H1 (cell line): ENCODE results near the gene HFE. TPM values are rescaled to one million over a fixed set of nuclear protein-coding genes. Genes with fewer than 3 reads are reported as not detected.

Source experiments
- CTCF ChIA-PET: fragments of 300-600 bp; sonication (Branson Sonifier 250); formaldehyde crosslinking; loops from one replicate; lab custom pipeline; 2021; ENCODE audit not compliant: partially characterized antibody; lab: Charles Lee
- POLR2A ChIA-PET: fragments of 300-600 bp; sonication (Branson Sonifier 250); formaldehyde crosslinking; loops from one replicate; lab custom pipeline; 2021; ENCODE audit warnings: inconsistent platforms; ENCODE audit not compliant: partially characterized antibody; lab: Charles Lee
- DNase-seq, 2 experiments: peaks; one replicate each; pipeline versions ENCODE4 v3.0.0 to v3.0.0-alpha.2; 2010 to 2022; ENCODE audit warnings: low spot score in 2 of 2, low read depth in 1 of 2, mixed read lengths in 1 of 2
- FAIRE-seq: peaks from 2 replicates; lab custom pipeline; 2011; peaks lifted over from hg19 to GRCh38; lab: Jason Lieb, UNC
- H2AFZ ChIP-seq: 2 replicates; pipeline ENCODE4 v1.8.1; 2012; ENCODE audit warnings: low read length, inconsistent platforms
- H2AK5ac ChIP-seq: 2 replicates; pipeline ENCODE4 v1.6.1; 2013; ENCODE audit warnings: low read depth, low read length
- H2BK120ac ChIP-seq: replicated peaks from 2 replicates; pipeline ENCODE3; 2013; ENCODE audit warnings: low read depth, low read length, inconsistent platforms
- H2BK12ac ChIP-seq: 2 replicates; pipeline ENCODE4 v1.6.1; 2013; ENCODE audit warnings: low read depth, low read length
- H2BK15ac ChIP-seq: 2 replicates; pipeline ENCODE4 v1.6.1; 2013; ENCODE audit warnings: low read length
- H2BK20ac ChIP-seq: 2 replicates; pipeline ENCODE4 v1.6.1; 2013; ENCODE audit warnings: low read length
- H2BK5ac ChIP-seq: 2 replicates; pipeline ENCODE4 v1.6.1; 2013; ENCODE audit warnings: low read depth, low read length
- H3K14ac ChIP-seq: 2 replicates; pipeline ENCODE4 v1.6.1; 2013; ENCODE audit warnings: inconsistent platforms; ENCODE audit not compliant: insufficient read length
- H3K18ac ChIP-seq: 2 replicates; pipeline ENCODE4 v1.6.1; 2013; ENCODE audit warnings: low read length; ENCODE audit errors: extremely low read depth
- H3K23ac ChIP-seq: 2 replicates; pipeline ENCODE4 v1.6.1; 2013; ENCODE audit warnings: inconsistent platforms; ENCODE audit not compliant: insufficient read length
- H3K23me2 ChIP-seq: 2 replicates; pipeline ENCODE4 v1.6.1; 2013; ENCODE audit warnings: low read depth, low read length
- H3K27ac ChIP-seq: 2 replicates; pipeline ENCODE4 v1.6.1; 2011; ENCODE audit warnings: low read depth, low read length, inconsistent platforms
- H3K27me3 ChIP-seq, 4 experiments: replicated peaks in 1 of 4; 1 replicate in 1 of 4; 2 replicates in 3 of 4; pipeline versions ENCODE4 v1.6.1 to v1.8.1; 2011 to 2013; ENCODE audit warnings: low read length in 3 of 4, mild to moderate bottlenecking in 3 of 4, inconsistent platforms in 2 of 4, mixed read lengths in 2 of 4, moderate library complexity in 1 of 4; ENCODE audit not compliant: control insufficient read depth in 3 of 4, insufficient read depth in 3 of 4; ENCODE audit errors: extremely low read depth in 1 of 4
- H3K36me3 ChIP-seq, 4 experiments: 2 replicates each; pipeline versions ENCODE4 v1.6.1 to v1.8.1; 2011 to 2013; ENCODE audit warnings: mild to moderate bottlenecking in 4 of 4, low read length in 3 of 4, moderate library complexity in 2 of 4, control low read depth in 1 of 4, inconsistent platforms in 1 of 4; ENCODE audit not compliant: insufficient read depth in 4 of 4, control insufficient read depth in 2 of 4
- H3K4ac ChIP-seq: replicated peaks from 2 replicates; pipeline ENCODE3; 2013; ENCODE audit warnings: low read length, low read depth, mixed read lengths, inconsistent platforms; ENCODE audit not compliant: insufficient read length
- H3K4me1 ChIP-seq, 4 experiments: replicated peaks in 1 of 4; 1 replicate in 1 of 4; 2 replicates in 3 of 4; pipeline versions ENCODE4 v1.6.1 to v1.8.1; 2011 to 2013; ENCODE audit warnings: low read length in 3 of 4, inconsistent platforms in 2 of 4, mixed read lengths in 1 of 4; ENCODE audit not compliant: insufficient read depth in 4 of 4, control insufficient read depth in 3 of 4
- H3K4me2 ChIP-seq, 2 experiments: 2 replicates each; pipeline versions ENCODE4 v1.6.1 to v1.8.1; 2011 to 2013; ENCODE audit warnings: low read depth in 2 of 2, low read length in 2 of 2, control low read depth in 1 of 2, inconsistent platforms in 1 of 2, mild to moderate bottlenecking in 1 of 2; ENCODE audit not compliant: insufficient read depth in 1 of 2
- H3K4me3 ChIP-seq, 4 experiments: fragments of 200-600, 300-600 bp in 1 of 4; sonication (generic), shearing (Covaris generic), sonication (Bioruptor Twin) in 1 of 4; 2 replicates each; pipeline versions ENCODE4 v1.5.1 to v1.8.1; 2011 to 2016; ENCODE audit warnings: low read length in 4 of 4, low read depth in 3 of 4, control low read depth in 2 of 4, inconsistent platforms in 2 of 4, mild to moderate bottlenecking in 2 of 4, mixed read lengths in 1 of 4, moderate library complexity in 1 of 4; ENCODE audit not compliant: insufficient read depth in 2 of 4; ENCODE audit errors: extremely low read depth in 1 of 4
- H3K56ac ChIP-seq: replicated peaks from 2 replicates; pipeline ENCODE3; 2013; ENCODE audit warnings: low read depth, mild to moderate bottlenecking, mixed read lengths, low read length, inconsistent platforms; ENCODE audit not compliant: insufficient read length
- H3K79me1 ChIP-seq: 2 replicates; pipeline ENCODE4 v1.6.1; 2013; ENCODE audit warnings: low read depth, low read length, control low read depth
- H3K79me2 ChIP-seq, 2 experiments: 2 replicates each; pipeline versions ENCODE4 v1.6.1 to v1.8.1; 2012 to 2013; ENCODE audit warnings: low read length in 2 of 2, mild to moderate bottlenecking in 2 of 2, inconsistent platforms in 1 of 2; ENCODE audit not compliant: insufficient read depth in 2 of 2, control insufficient read depth in 1 of 2
- H3K9ac ChIP-seq, 4 experiments: replicated peaks in 1 of 4; 1 replicate in 1 of 4; 2 replicates in 3 of 4; pipeline versions ENCODE4 v1.6.1 to v1.8.1; 2011 to 2013; ENCODE audit warnings: low read depth in 3 of 4, low read length in 3 of 4, control low read depth in 2 of 4, mild to moderate bottlenecking in 2 of 4, moderate library complexity in 2 of 4, inconsistent platforms in 1 of 4; ENCODE audit errors: extremely low read depth in 1 of 4
- H3K9me3 ChIP-seq, 2 experiments: 2 replicates each; pipeline versions ENCODE4 v1.6.1 to v1.8.1; 2012 to 2013; ENCODE audit warnings: mild to moderate bottlenecking in 2 of 2, moderate library complexity in 2 of 2, control low read depth in 1 of 2, inconsistent platforms in 1 of 2, low read depth in 1 of 2, low read length in 1 of 2, mixed read lengths in 1 of 2; ENCODE audit not compliant: insufficient read depth in 2 of 2
- H4K20me1 ChIP-seq, 2 experiments: replicated peaks in 1 of 2; 2 replicates each; pipeline versions ENCODE3 to v1.8.1; 2011 to 2013; ENCODE audit warnings: inconsistent platforms in 2 of 2, low read length in 2 of 2, mild to moderate bottlenecking in 1 of 2; ENCODE audit not compliant: insufficient read depth in 2 of 2, control insufficient read depth in 1 of 2
- H4K5ac ChIP-seq: 2 replicates; pipeline ENCODE4 v1.6.1; 2013; ENCODE audit warnings: low read length, low read depth, mixed read lengths, inconsistent platforms; ENCODE audit not compliant: insufficient read length
- H4K8ac ChIP-seq: 2 replicates; pipeline ENCODE4 v1.8.0; 2013; ENCODE audit warnings: mild to moderate bottlenecking, moderate library complexity, low read length, inconsistent platforms; ENCODE audit not compliant: insufficient read depth; ENCODE audit errors: extremely low read depth
- H4K91ac ChIP-seq: replicated peaks from 2 replicates; pipeline ENCODE3; 2013; ENCODE audit warnings: low read length, mixed read lengths, inconsistent platforms; ENCODE audit not compliant: insufficient read length
- ASH2L ChIP-seq: fragments of 200-600, 300-600 bp; sonication (generic); IDR thresholded peaks from one replicate; pipeline ENCODE4 v1.7.1; 2017; ENCODE audit warnings: low read length
- CEBPB ChIP-seq: IDR thresholded peaks from 2 replicates; pipeline ENCODE4 v1.6.1; 2012; ENCODE audit warnings: low read depth, low read length
- CTBP2 ChIP-seq: IDR thresholded peaks from 2 replicates; pipeline ENCODE4 v1.7.0; 2011; ENCODE audit warnings: borderline replicate concordance, mild to moderate bottlenecking, moderate library complexity, mixed read lengths, low read length; ENCODE audit not compliant: insufficient read depth, insufficient read length
- GABPA ChIP-seq: IDR thresholded peaks from 2 replicates; pipeline ENCODE4 v1.6.1; 2011; ENCODE audit warnings: mild to moderate bottlenecking, low read length, moderate library complexity, borderline replicate concordance; ENCODE audit not compliant: insufficient read depth
- JUN ChIP-seq: IDR thresholded peaks from 2 replicates; pipeline ENCODE4 v1.6.1; 2011; ENCODE audit warnings: low read depth, mild to moderate bottlenecking, improper control_type of control experiment, low read length
- POLR2A ChIP-seq, 2 experiments: IDR thresholded peaks; 1 replicate in 1 of 2; 2 replicates in 1 of 2; pipeline ENCODE4 v1.6.1; 2011; ENCODE audit warnings: low read depth in 2 of 2, low read length in 2 of 2, mild to moderate bottlenecking in 2 of 2; ENCODE audit errors: control extremely low read depth in 1 of 2
- POLR2AphosphoS5 ChIP-seq: IDR thresholded peaks from 2 replicates; pipeline ENCODE4 v1.6.1; 2011; ENCODE audit warnings: low read depth, low read length
- RBBP5 ChIP-seq: IDR thresholded peaks from 2 replicates; pipeline ENCODE4 v1.7.1; 2012; ENCODE audit warnings: low read depth, mild to moderate bottlenecking, inconsistent platforms, low read length, moderate library complexity, borderline replicate concordance
- SAP30 ChIP-seq: fragments of 300-600 bp; sonication (generic); IDR thresholded peaks from 2 replicates; pipeline ENCODE4 v1.7.1; 2012; ENCODE audit warnings: low read length, moderate library complexity, mild to moderate bottlenecking, inconsistent platforms; ENCODE audit not compliant: insufficient read depth, insufficient replicate concordance
- SIN3A ChIP-seq, 2 experiments: IDR thresholded peaks in 1 of 2; conservative IDR thresholded peaks in 1 of 2; 2 replicates each; pipeline ENCODE4 v1.6.1; 2011 to 2012; ENCODE audit warnings: low read length in 2 of 2, improper control_type of control experiment in 1 of 2, low read depth in 1 of 2, mild to moderate bottlenecking in 1 of 2
- SIRT6 ChIP-seq: IDR thresholded peaks from one replicate; pipeline ENCODE4 v1.7.1; 2012; ENCODE audit warnings: low read length, inconsistent platforms
- ZNF274 ChIP-seq: IDR thresholded peaks from 2 replicates; pipeline ENCODE4 v1.7.0; 2012; ENCODE audit warnings: low read length, borderline replicate concordance; ENCODE audit errors: extremely low read depth
- WGBS, 2 experiments: shearing (Covaris generic) in 1 of 2; methylation state at CpG; one replicate each; pipeline versions ENCODE4 v1.1.6 to v1.1.7; 2013 to 2015; ENCODE audit warnings: low lambda C conversion rate in 2 of 2, mixed read lengths in 2 of 2, inconsistent platforms in 1 of 2, low coverage in 1 of 2, missing lambda C conversion rate in 1 of 2; ENCODE audit not compliant: insufficient replicate concordance in 2 of 2, insufficient coverage in 1 of 2, insufficient read length in 1 of 2; ENCODE audit errors: extremely low coverage in 1 of 2, missing lambda C conversion rate in 1 of 2; 5-methylcytosine and 5-hydroxymethylcytosine counted together
- polyA plus RNA-seq, 7 experiments: library from polyadenylated mRNA; depleted of rRNA in 3 of 7; stranded (reverse) in 5 of 7; unstranded in 2 of 7; fragments of >200 nt in 5 of 7; fragments of 200-250 nt in 2 of 7; gene quantifications; 1 replicate in 5 of 7; 2 replicates in 1 of 7; 4 replicates in 1 of 7; pipeline versions ENCODE4 v1.2.1 to v1.2.3, GENCODE V29; 2011 to 2013; ENCODE audit warnings: missing spikeins in 2 of 7, mixed read lengths in 2 of 7
- total RNA-seq: library from RNA; stranded (reverse); fragmentation: NEBNext Ultra II Directional; extraction: Animal tissue kit (Norgen Biotek cat#: 25700); gene quantifications from 2 replicates; pipeline ENCODE4 v1.2.1, GENCODE V29; 2021

Gene HFE
- total and polyA plus RNA-seq, 2 of the 8 experiments (the other 6 are each of a cell fraction or from before 2014, with no cell fraction given), result 1.6 to 2.0 TPM

DNA sequence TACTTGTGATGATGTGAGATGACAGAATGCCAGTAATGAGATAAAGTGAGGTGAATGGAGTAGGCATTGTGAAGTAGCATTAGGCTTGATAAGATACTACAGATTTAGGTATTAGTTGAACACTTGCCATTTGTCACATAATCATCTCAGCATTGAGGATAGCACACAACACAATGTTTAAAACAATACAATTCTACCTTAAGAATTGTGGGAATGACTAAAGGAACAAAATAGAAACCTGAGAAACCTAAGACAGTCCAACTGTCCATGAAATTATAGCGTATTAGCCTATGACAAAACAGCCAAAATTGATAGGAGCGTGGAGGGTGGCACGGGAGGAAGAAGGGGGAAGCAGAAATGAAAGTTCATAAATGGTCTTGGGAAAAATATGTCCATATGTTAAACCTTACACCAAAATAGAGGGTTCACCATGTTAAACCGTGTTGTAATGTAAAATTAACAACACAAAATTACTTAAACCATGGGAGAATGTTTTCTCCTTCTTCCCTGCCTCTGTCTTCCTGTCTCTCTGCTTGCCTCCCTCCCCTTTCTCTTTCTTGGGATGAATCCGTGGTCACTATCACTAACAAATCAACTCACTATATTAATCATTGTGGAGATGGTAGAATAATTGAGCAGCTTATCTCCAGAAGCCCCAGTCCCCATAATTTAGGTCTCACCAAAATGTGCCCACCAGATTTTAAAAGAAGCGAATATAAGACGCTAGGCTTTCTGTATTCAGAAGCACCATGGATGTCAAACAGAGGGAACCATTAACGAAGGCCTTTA lies 33.0 kb upstream of the HFE start:
- Histone ChIP-seq H3K4me1 (peaks cover 0 to 3% (median 0%) of the 10 kb centered on the region in 4 experiments; a peak in 1 of 7 replicates), H2BK5ac (no peak overlapping the region; the same call in 1 of the 2 replicates), H3K4ac (no peak overlapping the region), H3K4me3 (peak overlapping the region; percentile 82 to 95 (median 83)), H4K20me1 (no peaks in the 10 kb centered on the region), H2BK12ac (no peak overlapping the region), H3K14ac (no peak overlapping the region), H3K9me3 (no peaks in the 10 kb centered on the region), H4K8ac (no peak overlapping the region), H3K23me2 (no peaks in the 10 kb centered on the region; the same call in none of the 2 replicates), H4K5ac (no peak overlapping the region), H2BK120ac (no peak overlapping the region), H3K18ac (no peak overlapping the region), H3K79me1 (no peaks in the 10 kb centered on the region), H3K23ac (no peak overlapping the region), H2BK15ac (no peak overlapping the region), H2AFZ (no peak overlapping the region), H4K91ac (peak overlapping the region; percentile 73), H3K36me3 (no peaks in the 10 kb centered on the region), H3K56ac (no peak overlapping the region), H3K79me2 (no peaks in the 10 kb centered on the region), H3K9ac (peak overlapping the region in 3 of 4 experiments; percentile 2 to 94 (median 2); a peak in 4 of 7 replicates), H3K27me3 (no peaks in the 10 kb centered on the region), H3K27ac (peak overlapping the region; percentile 93; the same call in 1 of the 2 replicates), H2BK20ac (no peak overlapping the region), H2AK5ac (no peak overlapping the region), H3K4me2 (peak overlapping the region; percentile 82 to 93)
- 42% methylated on average over 8 of the region's 8 CpGs; no CpG with 5 or more reads in 1 of the 2 experiments for WGBS, 2 experiments
- CTCF ChIA-PET, result interaction anchor here (2.2 kb wide), 1 partner anchor 11 kb away, joined by 4 read pairs; a partner anchor contains a TSS
- FAIRE-seq (no peak), DNase-seq (no peak)
- POLR2A ChIA-PET, result interaction anchor here (0.8 to 43.5 kb wide), 10 partner anchors 9 to 144 kb away, joined by 3 to 1982 read pairs (median 16); a partner anchor contains a TSS
- TF ChIP-seq ZNF274 (no peak), JUN (no peak), SIRT6 (peak; percentile 69), CEBPB (no peak), POLR2AphosphoS5 (peak; percentile 83; the same call in 1 of the 2 replicates), SIN3A (conservative IDR thresholded peaks at IDR 0.05 in 1 of 2, IDR thresholded peaks at IDR 0.05 in 1 of 2; ENCODE audit: low read depth in 1 of 2, low read length in 2 of 2) (no peak), CTBP2 (no peak), RBBP5 (no peak), SAP30 (no peak), GABPA (no peak), POLR2A (IDR thresholded peaks at IDR 0.05; ENCODE audit: control extremely low read depth in 1 of 2, low read depth in 2 of 2, low read length in 2 of 2) (peak; percentile 75 to 82), ASH2L (no peak)
